ENCODE measurements around the gene PARD3B.
A peak's percentile ranks its signal among the peaks of the same experiment; 100 is the strongest.

The PARD3B gene

DNA sequence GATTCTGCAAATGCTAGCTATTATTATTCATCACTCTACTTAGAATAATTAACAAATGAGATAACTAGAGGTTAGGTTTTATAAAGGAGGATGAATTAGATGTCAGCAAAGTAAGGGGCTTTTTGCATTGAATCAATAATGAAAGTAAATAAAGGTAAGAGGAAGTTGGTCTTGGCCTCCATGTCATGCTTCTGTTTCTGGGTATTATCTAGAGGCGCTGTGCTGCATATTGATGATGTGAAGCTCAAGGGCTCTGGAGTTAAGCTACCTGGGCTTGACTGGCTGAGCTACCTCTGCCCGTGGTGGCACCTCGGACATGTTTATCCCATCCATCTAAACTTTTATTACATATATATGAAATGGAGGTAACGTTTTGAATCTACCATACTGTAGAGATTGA, 350.9 kb downstream of the PARD3B start:
- H3K4me3 ChIP-seq (replicated peaks; ENCODE audit: low read depth, low read length) = no peak overlapping the region
- peak; percentile 10 for TF ChIP-seq CTCF (IDR thresholded peaks at IDR 0.05; ENCODE audit: insufficient read depth, low read length, poor library complexity, severe bottlenecking)
- peak; percentile 14 for DNase-seq (ENCODE audit: extremely low read depth, insufficient read length)
- no peaks in the 10 kb centered on the region for H3K27me3 ChIP-seq (replicated peaks; ENCODE audit: control insufficient read depth, insufficient read depth, low read length)
- H3K36me3 ChIP-seq (ENCODE audit: control insufficient read depth, insufficient read depth, low read length) = no peaks in the 10 kb centered on the region

GRCh38 chr2:204897561-204897960, 352.3 kb downstream of the PARD3B start:
- Histone ChIP-seq H3K4me3 (replicated peaks; ENCODE audit: low read depth, low read length) (no peak overlapping the region), H3K36me3 (ENCODE audit: control insufficient read depth, insufficient read depth, low read length) (no peaks in the 10 kb centered on the region), H3K27me3 (replicated peaks; ENCODE audit: control insufficient read depth, insufficient read depth, low read length) (no peaks in the 10 kb centered on the region)
- TF ChIP-seq CTCF (IDR thresholded peaks at IDR 0.05; ENCODE audit: insufficient read depth, low read length, poor library complexity, severe bottlenecking) = no peak
- DNase-seq (ENCODE audit: extremely low read depth, insufficient read length) = no peak

GRCh38 chr2:204898928-204899640, 353.8 kb downstream of the PARD3B start:
- Histone ChIP-seq H3K27me3 (replicated peaks; ENCODE audit: control insufficient read depth, insufficient read depth, low read length) (no peaks in the 10 kb centered on the region), H3K36me3 (ENCODE audit: control insufficient read depth, insufficient read depth, low read length) (no peaks in the 10 kb centered on the region), H3K4me3 (replicated peaks; ENCODE audit: low read depth, low read length) (no peak overlapping the region)
- TF ChIP-seq CTCF (IDR thresholded peaks at IDR 0.05; ENCODE audit: insufficient read depth, low read length, poor library complexity, severe bottlenecking) = no peak
- no peak for DNase-seq (ENCODE audit: extremely low read depth, insufficient read length)

- H3K27me3 ChIP-seq (replicated peaks; ENCODE audit: control insufficient read depth, insufficient read depth, low read length) = no peaks in the 10 kb centered on the region
- peak; percentile 9 for DNase-seq (ENCODE audit: extremely low read depth, insufficient read length)
- no peaks in the 10 kb centered on the region for H3K36me3 ChIP-seq (ENCODE audit: control insufficient read depth, insufficient read depth, low read length)
- no peak for TF ChIP-seq CTCF (IDR thresholded peaks at IDR 0.05; ENCODE audit: insufficient read depth, low read length, poor library complexity, severe bottlenecking)
- peak overlapping the region; percentile 6; the same call in 1 of the 2 replicates for H3K4me3 ChIP-seq (replicated peaks; ENCODE audit: low read depth, low read length)
Measured at GRCh38 chr2:204899983-204900382, 354.7 kb downstream of the PARD3B start.

DNA sequence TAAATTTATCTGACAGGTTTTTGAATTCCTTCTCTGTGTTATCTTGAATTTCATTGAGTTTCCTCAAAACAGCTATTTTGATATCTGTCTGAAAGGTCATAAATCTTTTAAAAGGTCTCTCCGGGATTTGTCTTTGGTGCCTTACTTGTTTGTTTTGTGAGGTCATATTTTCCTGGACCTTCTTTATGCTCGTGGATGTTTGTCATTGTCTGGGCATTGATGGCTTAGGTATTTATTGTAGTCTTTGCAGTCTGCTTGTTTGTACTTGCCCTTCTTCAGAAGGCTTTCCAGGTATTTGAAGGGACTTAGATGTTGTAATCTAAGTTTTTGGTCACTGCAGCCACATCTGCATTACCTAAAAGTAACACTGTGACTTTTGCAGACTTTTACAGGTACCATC, 355.2 kb downstream of the PARD3B start:
- H3K4me3 ChIP-seq (replicated peaks; ENCODE audit: low read depth, low read length) = no peak overlapping the region
- no peaks in the 10 kb centered on the region for H3K27me3 ChIP-seq (replicated peaks; ENCODE audit: control insufficient read depth, insufficient read depth, low read length)
- H3K36me3 ChIP-seq (ENCODE audit: control insufficient read depth, insufficient read depth, low read length) = no peaks in the 10 kb centered on the region
- DNase-seq (ENCODE audit: extremely low read depth, insufficient read length) = no peak
- TF ChIP-seq CTCF (IDR thresholded peaks at IDR 0.05; ENCODE audit: insufficient read depth, low read length, poor library complexity, severe bottlenecking) = no peak

DNA sequence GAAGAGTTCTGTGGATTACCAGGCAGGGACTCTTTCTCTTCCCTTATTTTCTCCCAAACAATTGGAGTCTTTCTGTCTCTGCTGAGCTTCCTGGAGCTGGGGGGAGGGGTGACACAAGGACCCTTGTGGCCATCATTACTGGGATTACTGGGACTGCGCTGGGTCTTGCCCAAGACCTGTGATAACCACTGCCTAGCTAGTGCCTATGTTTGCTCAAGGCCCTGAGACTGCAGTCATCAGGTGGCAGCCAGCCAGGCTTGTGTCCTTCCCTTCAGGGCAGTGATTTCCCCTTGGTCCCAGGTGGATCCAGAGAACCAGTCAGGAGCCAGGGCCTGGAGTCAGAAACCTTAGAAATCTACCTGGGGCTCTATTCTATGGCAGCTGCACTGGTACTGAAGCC, 355.6 kb downstream of the PARD3B start:
- peak; percentile 13 for DNase-seq (ENCODE audit: extremely low read depth, insufficient read length)
- no peak overlapping the region for H3K4me3 ChIP-seq (replicated peaks; ENCODE audit: low read depth, low read length)
- no peak for TF ChIP-seq CTCF (IDR thresholded peaks at IDR 0.05; ENCODE audit: insufficient read depth, low read length, poor library complexity, severe bottlenecking)

More for the DNA sequence above, 355.6 kb downstream of the PARD3B start:
- no peaks in the 10 kb centered on the region for H3K27me3 ChIP-seq (replicated peaks; ENCODE audit: control insufficient read depth, insufficient read depth, low read length)
- no peaks in the 10 kb centered on the region for H3K36me3 ChIP-seq (ENCODE audit: control insufficient read depth, insufficient read depth, low read length)
